NCI-H187 treated with DMSO at 0.1 percent for 48 hours (cell line): ENCODE measurements around the gene IFRD1.
"Not testable (repeated sequence)": the region's sequence is repeated elsewhere in the genome, so short reads cannot be mapped to it uniquely, and the experiment has no call there.

Experiments used
- DNase-seq: peaks from one replicate; lab custom pipeline; 2025; lab: John Stamatoyannopoulos, UW

Gene IFRD1

GRCh38 chr7:112488264-112488552 lies 37.9 kb downstream of the IFRD1 start:
- no peak for DNase-seq

- no peak for DNase-seq
Measured at GRCh38 chr7:112492186-112492585, 41.9 kb downstream of the IFRD1 start.

- no peak for DNase-seq
Measured at GRCh38 chr7:112494656-112495055, 44.4 kb downstream of the IFRD1 start.

GRCh38 chr7:112495156-112495788 lies 45.0 kb downstream of the IFRD1 start:
- DNase-seq: no peak

- no peak for DNase-seq
Measured at GRCh38 chr7:112495810-112496462, 45.7 kb downstream of the IFRD1 start.

- DNase-seq: no peak
Measured at GRCh38 chr7:112497481-112497880, 47.2 kb downstream of the IFRD1 start.

- DNase-seq: no peak
Measured at GRCh38 chr7:112500619-112501018, 50.4 kb downstream of the IFRD1 start.

GRCh38 chr7:112501801-112502503 lies 51.7 kb downstream of the IFRD1 start:
- DNase-seq: no peak

- no peak for DNase-seq
Measured at GRCh38 chr7:112502700-112503099, 52.4 kb downstream of the IFRD1 start.

GRCh38 chr7:112503361-112503972 lies 53.2 kb downstream of the IFRD1 start:
- DNase-seq: no peak

- no peak for DNase-seq
Measured at GRCh38 chr7:112504093-112504695, 53.9 kb downstream of the IFRD1 start.

GRCh38 chr7:112505495-112505894 lies 55.2 kb downstream of the IFRD1 start:
- no peak for DNase-seq

- no peak for DNase-seq
Measured at GRCh38 chr7:112508404-112508803, 58.1 kb downstream of the IFRD1 start.

GRCh38 chr7:112509402-112509801 lies 59.1 kb downstream of the IFRD1 start:
- no peak for DNase-seq

- no peak for DNase-seq
Measured at GRCh38 chr7:112510001-112510742, 59.9 kb downstream of the IFRD1 start.

- DNase-seq: no peak
Measured at GRCh38 chr7:112510743-112511110, 60.5 kb downstream of the IFRD1 start.

- no peak for DNase-seq
Measured at GRCh38 chr7:112511451-112512202, 61.4 kb downstream of the IFRD1 start.

- no peak for DNase-seq
Measured at GRCh38 chr7:112512451-112513210, 62.4 kb downstream of the IFRD1 start.

- DNase-seq: no peak
Measured at GRCh38 chr7:112515989-112516388, 65.7 kb downstream of the IFRD1 start.

GRCh38 chr7:112516418-112516817 lies 66.2 kb downstream of the IFRD1 start:
- DNase-seq: not testable (repeated sequence)

- no peak for DNase-seq
Measured at GRCh38 chr7:112517487-112517886, 67.2 kb downstream of the IFRD1 start.
